GM12891 (cell line): ENCODE data around the gene PLXND1.

Experiments
- DNase-seq: peaks from one replicate; pipeline ENCODE4 v3.0.0; 2011; ENCODE audit warnings: low spot score; ENCODE audit not compliant: insufficient read length
- FAIRE-seq: peaks from 2 replicates; lab custom pipeline; 2011; peaks lifted over from hg19 to GRCh38; lab: Jason Lieb, UNC
- PAX5 ChIP-seq: IDR thresholded peaks from 2 replicates; pipeline ENCODE4 v1.6.1; 2011; ENCODE audit warnings: low read length, moderate library complexity, mild to moderate bottlenecking; ENCODE audit not compliant: insufficient read depth, severe bottlenecking
- POLR2A ChIP-seq: IDR thresholded peaks from 2 replicates; pipeline ENCODE4 v1.6.1; 2011; ENCODE audit warnings: low read depth, low read length, control low read depth
- POLR2AphosphoS5 ChIP-seq: IDR thresholded peaks from 2 replicates; pipeline ENCODE4 v1.6.1; 2011; ENCODE audit warnings: low read depth, low read length, control low read depth
- POU2F2 ChIP-seq: IDR thresholded peaks from 2 replicates; pipeline ENCODE4 v1.6.1; 2011; ENCODE audit warnings: low read depth, mild to moderate bottlenecking, control low read depth, low read length, moderate library complexity
- SPI1 ChIP-seq: IDR thresholded peaks from 2 replicates; pipeline ENCODE4 v1.6.1; 2011; ENCODE audit warnings: low read depth, low read length, control low read depth
- TAF1 ChIP-seq: IDR thresholded peaks from 2 replicates; pipeline ENCODE4 v1.6.1; 2011; ENCODE audit warnings: low read depth, low read length, control low read depth

Gene PLXND1

DNA sequence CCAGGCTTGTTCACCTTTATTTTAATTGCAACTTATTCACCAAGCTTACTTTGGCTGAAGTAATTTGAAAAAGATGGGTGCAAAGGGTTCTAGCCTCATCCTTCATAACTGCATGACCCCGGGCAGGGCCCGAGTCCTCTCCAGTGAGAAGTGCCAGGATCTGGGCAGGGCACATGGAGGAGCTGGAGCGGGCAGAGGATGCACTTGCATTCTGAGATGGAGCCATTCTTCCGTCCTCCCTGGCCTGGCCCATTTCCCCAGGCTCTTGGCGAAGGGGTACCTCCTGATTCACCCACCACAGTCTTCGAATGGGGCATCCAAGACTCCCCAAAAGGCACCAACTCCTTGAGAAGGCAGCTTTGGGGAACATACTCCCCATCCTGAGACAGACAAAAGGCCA is 22.5 kb upstream of the PLXND1 start:
- TF ChIP-seq POU2F2 = no peak
- TF ChIP-seq SPI1 = no peak
- TF ChIP-seq PAX5 = no peak
- no peak for TF ChIP-seq POLR2AphosphoS5
- no peak for TF ChIP-seq TAF1
- TF ChIP-seq POLR2A = no peak
- no peak for FAIRE-seq

DNA sequence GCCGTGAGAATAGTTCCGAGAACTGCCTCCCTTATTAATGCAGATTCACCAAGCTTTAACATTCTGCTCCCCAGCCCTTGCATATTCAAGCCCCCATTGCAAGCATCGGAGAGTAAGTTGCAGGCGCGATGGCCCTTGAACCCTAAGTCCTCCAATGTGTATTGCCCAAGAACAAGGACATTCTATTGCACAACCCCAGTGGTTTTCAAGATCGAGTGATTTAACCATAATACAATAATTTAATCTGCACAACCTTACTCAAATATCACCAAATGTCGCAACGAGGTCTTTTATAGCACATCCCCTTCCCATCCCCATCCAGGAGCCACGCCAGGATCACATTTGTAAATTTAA is 21.7 kb upstream of the PLXND1 start:
- FAIRE-seq = no peak
- TF ChIP-seq POLR2AphosphoS5 (no peak), POLR2A (no peak), POU2F2 (no peak)
- DNase-seq = no peak

More for the DNA sequence above, 22.5 kb upstream of the PLXND1 start:
- DNase-seq = no peak

DNA sequence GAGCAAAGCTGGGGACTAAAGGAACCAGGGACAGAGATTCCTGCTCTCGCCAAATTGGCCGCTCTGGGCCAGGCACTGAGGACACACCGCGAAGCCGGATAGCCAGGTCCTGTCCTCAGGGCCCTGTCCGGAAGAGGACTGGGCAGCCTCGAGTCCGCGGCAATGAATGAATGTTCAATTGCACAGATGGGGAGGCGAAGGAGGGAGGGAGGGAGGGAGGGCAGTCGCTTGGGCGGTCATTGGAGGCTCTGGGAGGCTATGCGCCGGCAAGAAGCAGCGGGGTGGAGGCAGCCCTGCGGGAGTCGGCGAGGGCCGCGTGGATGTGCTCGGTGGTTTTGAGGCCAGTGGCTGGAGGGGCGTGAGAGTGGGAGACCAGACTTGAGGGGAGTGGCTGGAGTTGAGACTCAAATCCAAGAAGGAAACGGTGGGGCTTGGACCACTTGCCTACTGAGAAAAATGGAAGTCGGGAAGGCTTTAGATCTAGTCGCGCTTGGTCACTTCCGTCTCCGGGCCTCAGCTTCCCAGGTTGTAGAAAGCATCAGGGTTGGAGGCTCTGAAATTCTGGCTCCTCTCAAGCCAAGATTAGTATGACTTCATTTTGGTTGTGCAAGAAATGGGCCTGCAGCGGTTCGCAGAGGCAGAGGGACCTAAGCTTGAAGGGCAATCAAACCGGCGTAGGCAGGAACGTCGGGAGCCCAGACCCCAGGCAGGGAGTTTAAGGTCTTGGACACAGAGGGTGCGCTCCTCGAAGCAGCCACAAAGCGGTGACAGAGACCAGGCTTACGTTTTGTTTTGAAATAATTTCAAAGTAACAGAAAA is 21.1 kb upstream of the PLXND1 start:
- DNase-seq (peak; percentile 85), FAIRE-seq (peak; percentile 86)
- TF ChIP-seq SPI1 = 0 out of 2 replicates have a peak, but pooled peaks have one; percentile 8
- no peak for TF ChIP-seq POU2F2

DNA sequence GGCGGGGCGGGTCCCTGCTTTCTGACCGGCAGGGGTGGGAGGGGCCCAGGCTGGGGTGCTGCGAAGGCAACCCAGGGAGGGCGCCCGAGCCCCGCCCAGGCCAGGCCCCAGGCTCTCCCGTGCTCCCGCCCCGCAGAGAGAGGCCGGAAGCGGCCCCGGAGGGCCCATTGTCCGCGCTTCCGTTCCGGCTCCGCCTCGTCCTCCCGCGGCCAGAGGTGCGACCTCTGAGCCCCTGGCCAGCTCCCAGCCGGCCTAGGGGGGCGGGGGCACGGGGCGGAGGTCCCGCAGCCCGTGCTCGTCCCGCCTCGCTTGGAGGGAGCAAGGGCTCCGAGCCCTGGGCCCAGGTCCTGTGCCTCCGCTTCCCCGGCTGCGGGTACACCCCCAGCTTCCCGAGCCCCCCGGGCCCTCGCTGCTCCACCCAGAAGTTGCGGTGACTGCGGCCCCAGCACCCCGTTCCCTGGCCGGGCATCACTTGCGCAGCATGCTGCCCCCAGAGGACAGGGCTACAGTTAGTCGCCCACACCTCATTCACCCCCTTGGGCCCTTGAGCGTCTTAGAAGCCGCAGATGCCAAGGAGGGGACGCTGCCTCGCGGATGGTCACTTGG is 20.4 kb upstream of the PLXND1 start:
- DNase-seq = peak; percentile 97

DNA sequence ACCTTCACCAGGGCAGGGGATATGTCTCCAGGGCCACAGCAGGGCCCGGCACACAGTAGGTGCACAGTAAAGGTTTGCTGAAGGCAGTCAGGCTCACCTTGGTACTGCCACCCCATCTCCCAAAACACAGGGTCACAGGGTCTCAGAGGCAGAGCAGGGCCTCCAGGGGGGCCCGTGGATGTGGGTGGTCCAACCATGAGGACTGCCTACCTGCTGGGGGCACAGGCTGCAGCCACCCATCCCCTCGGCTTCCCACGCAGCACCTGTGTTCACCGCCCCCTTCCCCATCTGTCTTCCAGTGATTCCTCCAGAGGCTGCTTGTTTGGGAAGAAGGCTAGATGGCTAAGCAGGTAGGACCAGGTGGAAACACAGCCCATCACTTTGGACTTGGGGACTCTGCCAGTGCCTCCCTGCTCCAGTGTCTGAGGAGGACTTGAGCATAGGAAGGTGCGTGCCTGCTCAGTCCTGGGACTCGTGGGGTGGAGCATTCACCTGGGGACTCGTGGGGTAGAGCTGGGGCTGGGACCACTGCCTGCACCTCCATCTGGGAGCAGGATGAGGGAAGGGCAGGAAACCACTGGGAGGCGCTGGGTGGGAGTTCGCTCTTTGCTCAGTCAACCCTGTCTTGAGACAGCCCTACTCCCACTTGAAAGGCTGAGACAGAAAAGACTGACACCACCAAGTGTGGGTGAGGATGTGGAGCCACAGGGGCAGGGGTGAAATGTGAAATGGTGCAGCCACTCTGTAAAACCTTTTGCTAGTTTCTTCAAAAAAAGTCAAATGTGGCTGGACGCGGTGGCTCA is 18.8 kb upstream of the PLXND1 start:
- no peak for TF ChIP-seq POLR2A
- TF ChIP-seq TAF1 = no peak
- TF ChIP-seq PAX5 = no peak
- TF ChIP-seq POLR2AphosphoS5 = no peak
- TF ChIP-seq SPI1 = no peak
- no peak for TF ChIP-seq POU2F2
- FAIRE-seq = no peak
- DNase-seq = peak; percentile 15

More for the DNA sequence above, 20.4 kb upstream of the PLXND1 start:
- FAIRE-seq = peak; percentile 92
- TF ChIP-seq POU2F2 = no peak
- TF ChIP-seq PAX5 = no peak
- TF ChIP-seq POLR2AphosphoS5 = 0 out of 2 replicates have a peak, but pooled peaks have one; percentile 23
- 0 out of 2 replicates have a peak, but pooled peaks have one; percentile 4 for TF ChIP-seq SPI1
- no peak for TF ChIP-seq TAF1
- TF ChIP-seq POLR2A = no peak

DNA sequence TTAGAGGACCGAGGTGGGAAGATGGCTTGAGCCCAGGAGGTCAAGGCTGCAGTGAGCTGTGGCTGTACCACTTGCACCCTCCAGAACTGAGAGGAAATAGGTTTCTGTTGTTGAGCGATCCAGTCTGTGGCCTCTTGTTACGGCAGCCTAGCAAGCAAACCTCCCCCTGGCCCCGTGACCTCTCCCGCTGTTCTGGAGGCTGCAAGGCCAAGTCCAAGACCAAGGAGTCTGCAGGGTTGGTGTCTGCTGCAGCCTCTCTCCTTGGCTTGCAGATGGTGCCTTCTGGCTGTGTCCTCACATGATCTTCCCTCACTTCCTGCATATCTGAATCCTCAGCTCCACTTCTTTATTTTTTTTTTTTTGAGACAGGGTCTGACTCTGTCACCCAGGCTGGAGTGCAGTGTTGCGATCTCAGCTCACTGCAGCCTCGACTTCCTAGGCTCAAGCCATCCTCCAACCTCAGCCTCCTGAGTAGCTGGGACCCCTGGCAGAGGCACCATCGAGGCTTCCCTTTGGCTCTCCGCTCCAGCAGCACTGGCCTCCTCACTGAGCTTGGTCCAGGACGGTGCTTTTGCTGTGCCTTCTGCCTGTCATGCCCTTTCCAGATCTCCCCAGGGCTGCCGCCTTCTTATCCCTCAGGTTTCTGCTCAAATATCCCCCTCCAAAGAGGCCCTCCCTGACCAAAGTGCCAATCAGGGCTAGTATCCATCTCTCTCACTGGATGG is 18.0 kb upstream of the PLXND1 start:
- DNase-seq (no peak), FAIRE-seq (no peak)
- TF ChIP-seq SPI1 (no peak), PAX5 (no peak), POU2F2 (no peak), POLR2AphosphoS5 (no peak)

DNA sequence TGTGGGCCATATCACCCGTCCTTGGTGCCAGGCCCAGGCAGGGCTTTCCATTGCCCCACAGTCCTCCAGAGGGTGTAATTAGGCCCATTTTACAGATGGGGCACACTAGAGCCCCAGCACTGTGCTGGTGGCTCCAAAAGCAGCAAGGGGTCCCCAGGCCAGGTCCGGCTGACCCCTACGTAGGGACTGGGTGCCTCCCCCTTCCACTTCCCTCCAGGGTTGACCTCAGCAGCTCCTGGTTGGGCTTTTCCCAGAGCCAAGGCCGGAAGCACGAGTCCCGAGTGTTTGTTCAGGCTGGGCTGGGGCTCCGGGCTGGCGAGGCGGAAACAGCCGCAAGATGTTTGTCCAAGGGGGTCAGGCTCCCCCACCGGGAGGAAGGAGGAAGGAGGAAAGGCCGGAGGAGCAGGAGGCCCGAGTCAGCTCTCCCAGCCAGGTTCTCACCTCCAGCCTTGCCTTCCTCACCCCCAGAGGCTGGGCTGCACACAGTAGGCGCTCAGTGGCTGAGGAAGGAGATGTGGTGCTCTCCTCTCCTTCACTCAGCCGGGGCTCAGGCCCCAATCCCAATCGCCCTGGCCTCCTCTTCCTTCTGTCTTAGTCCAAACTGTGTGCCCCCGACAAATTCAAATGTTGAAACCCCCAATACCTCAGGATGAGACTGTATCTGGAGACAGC is 17.1 kb upstream of the PLXND1 start:
- FAIRE-seq = no peak
- TF ChIP-seq SPI1 = no peak
- TF ChIP-seq POLR2A = no peak
- TF ChIP-seq POU2F2 = no peak
- no peak for TF ChIP-seq POLR2AphosphoS5
- no peak for TF ChIP-seq PAX5
- TF ChIP-seq TAF1 = no peak
- peak; percentile 2 for DNase-seq

DNA sequence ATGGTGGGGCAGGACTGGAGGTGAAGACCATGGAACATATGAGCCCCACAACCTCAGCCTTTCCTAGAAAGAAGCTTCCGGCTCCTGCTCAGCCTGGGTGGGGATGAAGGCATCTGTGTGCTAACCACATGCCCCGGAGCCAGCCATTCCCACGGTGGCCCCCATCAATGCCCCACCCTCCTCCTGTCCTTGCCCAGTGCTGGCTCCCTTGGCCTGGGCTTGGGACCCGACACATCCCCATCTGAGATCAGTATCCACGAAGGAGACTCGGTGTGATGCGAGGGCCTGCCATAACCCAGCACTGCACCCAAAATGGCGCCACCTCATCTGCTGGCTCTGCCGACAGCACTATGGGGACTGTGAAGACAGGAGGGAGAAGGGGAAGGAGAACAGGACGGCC is 16.5 kb upstream of the PLXND1 start:
- TF ChIP-seq SPI1 = no peak
- no peak for TF ChIP-seq TAF1
- TF ChIP-seq POLR2A = no peak
- no peak for TF ChIP-seq POLR2AphosphoS5
- TF ChIP-seq POU2F2 = no peak
- no peak for TF ChIP-seq PAX5
- FAIRE-seq (no peak), DNase-seq (no peak)
